HL-60 (cell line): ENCODE results near the gene SP110.

Source experiments
- DNase-seq, 2 experiments: peaks; one replicate each; pipeline ENCODE4 v3.0.0-alpha.2; 2010 to 2020; ENCODE audit warnings: low read depth in 1 of 2, low spot score in 1 of 2
- H3K27ac ChIP-seq: fragments of 250-450 bp; sonication (Bioruptor Pico); replicated peaks from 2 replicates; pipeline ENCODE4 v1.5.1; 2020; ENCODE audit warnings: mild to moderate bottlenecking, moderate library complexity
- H3K27me3 ChIP-seq: fragments of 250-450 bp; sonication (Bioruptor Pico); 2 replicates; pipeline ENCODE4 v1.5.1; 2021; ENCODE audit warnings: mild to moderate bottlenecking, moderate library complexity; ENCODE audit not compliant: insufficient read depth, poor library complexity, severe bottlenecking
- H3K4me3 ChIP-seq: replicated peaks from 2 replicates; pipeline ENCODE4 v1.5.1; 2011; ENCODE audit warnings: mild to moderate bottlenecking, control low read depth, low read length; ENCODE audit not compliant: insufficient read depth
- GABPA ChIP-seq: IDR thresholded peaks from 2 replicates; pipeline ENCODE4 v1.6.1; 2012; ENCODE audit warnings: low read depth
- POLR2AphosphoS5 ChIP-seq: IDR thresholded peaks from 2 replicates; pipeline ENCODE4 v1.6.1; 2012; ENCODE audit warnings: low read depth
- SPI1 ChIP-seq: IDR thresholded peaks from 2 replicates; pipeline ENCODE4 v1.6.1; 2012; ENCODE audit warnings: low read depth, mild to moderate bottlenecking, borderline replicate concordance
- TF ChIP-seq, protein P1 (sequence below): IDR thresholded peaks from 2 replicates; pipeline ENCODE4 v1.6.1; 2012; ENCODE audit warnings: low read depth; ENCODE audit not compliant: insufficient replicate concordance
- TF ChIP-seq, protein P2 (sequence below): IDR thresholded peaks from one replicate; pipeline ENCODE4 v1.5.1; 2011; ENCODE audit warnings: low read length, control low read depth, inconsistent platforms; ENCODE audit not compliant: insufficient read depth

Gene SP110

DNA sequence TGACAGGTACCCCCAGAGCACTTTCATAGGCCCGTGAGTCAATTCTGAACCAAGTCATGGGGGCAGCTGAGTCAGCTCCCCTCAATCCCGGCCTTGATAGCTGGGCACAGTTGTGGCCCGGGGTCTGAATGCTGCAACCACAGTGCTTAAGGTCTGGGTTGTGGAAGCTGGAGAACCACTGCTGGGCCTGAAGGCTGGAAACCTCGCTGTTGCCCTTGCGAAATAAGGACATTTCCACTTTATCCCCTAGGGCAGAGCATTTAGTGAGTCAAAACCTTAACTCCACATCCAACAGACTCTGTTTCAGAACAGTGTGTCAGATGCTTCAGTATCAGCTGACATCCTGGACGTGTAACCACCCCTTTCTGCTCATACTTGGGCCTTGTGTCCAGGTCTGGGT is 58.6 kb downstream of the SP110 start:
- no peak overlapping the region for H3K4me3 ChIP-seq

DNA sequence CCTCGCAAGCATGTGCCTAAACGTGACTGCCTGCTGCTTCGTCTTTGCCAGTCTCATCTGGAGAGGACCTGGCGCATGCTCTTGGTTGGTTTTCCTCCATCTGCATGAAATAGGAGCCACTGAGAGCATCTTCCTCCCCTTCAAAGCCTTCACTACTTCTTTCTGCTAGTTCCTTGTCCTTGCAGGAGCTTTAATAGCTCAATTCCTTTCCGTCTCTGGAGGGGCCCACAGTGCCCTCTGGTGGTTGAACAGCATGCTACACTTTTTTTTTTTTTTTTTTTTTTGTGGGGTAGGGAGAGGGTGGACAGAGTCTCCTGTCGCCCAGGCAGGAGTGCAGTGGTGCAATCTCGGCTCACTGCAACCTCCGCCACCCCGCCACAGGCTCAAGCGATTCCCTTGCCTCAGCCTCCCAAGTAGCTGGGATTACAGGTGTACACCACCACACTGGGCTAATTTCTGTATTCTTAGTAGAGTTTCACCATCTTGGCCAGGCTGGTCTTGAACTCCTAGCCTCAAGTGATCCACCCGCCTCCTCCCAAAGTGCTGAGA is 59.6 kb downstream of the SP110 start:
- H3K27ac ChIP-seq, result no peak overlapping the region
- TF ChIP-seq, protein P1, sequence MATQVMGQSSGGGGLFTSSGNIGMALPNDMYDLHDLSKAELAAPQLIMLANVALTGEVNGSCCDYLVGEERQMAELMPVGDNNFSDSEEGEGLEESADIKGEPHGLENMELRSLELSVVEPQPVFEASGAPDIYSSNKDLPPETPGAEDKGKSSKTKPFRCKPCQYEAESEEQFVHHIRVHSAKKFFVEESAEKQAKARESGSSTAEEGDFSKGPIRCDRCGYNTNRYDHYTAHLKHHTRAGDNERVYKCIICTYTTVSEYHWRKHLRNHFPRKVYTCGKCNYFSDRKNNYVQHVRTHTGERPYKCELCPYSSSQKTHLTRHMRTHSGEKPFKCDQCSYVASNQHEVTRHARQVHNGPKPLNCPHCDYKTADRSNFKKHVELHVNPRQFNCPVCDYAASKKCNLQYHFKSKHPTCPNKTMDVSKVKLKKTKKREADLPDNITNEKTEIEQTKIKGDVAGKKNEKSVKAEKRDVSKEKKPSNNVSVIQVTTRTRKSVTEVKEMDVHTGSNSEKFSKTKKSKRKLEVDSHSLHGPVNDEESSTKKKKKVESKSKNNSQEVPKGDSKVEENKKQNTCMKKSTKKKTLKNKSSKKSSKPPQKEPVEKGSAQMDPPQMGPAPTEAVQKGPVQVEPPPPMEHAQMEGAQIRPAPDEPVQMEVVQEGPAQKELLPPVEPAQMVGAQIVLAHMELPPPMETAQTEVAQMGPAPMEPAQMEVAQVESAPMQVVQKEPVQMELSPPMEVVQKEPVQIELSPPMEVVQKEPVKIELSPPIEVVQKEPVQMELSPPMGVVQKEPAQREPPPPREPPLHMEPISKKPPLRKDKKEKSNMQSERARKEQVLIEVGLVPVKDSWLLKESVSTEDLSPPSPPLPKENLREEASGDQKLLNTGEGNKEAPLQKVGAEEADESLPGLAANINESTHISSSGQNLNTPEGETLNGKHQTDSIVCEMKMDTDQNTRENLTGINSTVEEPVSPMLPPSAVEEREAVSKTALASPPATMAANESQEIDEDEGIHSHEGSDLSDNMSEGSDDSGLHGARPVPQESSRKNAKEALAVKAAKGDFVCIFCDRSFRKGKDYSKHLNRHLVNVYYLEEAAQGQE, result no peak
- TF ChIP-seq, protein P2, sequence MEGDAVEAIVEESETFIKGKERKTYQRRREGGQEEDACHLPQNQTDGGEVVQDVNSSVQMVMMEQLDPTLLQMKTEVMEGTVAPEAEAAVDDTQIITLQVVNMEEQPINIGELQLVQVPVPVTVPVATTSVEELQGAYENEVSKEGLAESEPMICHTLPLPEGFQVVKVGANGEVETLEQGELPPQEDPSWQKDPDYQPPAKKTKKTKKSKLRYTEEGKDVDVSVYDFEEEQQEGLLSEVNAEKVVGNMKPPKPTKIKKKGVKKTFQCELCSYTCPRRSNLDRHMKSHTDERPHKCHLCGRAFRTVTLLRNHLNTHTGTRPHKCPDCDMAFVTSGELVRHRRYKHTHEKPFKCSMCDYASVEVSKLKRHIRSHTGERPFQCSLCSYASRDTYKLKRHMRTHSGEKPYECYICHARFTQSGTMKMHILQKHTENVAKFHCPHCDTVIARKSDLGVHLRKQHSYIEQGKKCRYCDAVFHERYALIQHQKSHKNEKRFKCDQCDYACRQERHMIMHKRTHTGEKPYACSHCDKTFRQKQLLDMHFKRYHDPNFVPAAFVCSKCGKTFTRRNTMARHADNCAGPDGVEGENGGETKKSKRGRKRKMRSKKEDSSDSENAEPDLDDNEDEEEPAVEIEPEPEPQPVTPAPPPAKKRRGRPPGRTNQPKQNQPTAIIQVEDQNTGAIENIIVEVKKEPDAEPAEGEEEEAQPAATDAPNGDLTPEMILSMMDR, result peak; percentile 30
- TF ChIP-seq POLR2AphosphoS5 (no peak), GABPA (no peak), SPI1 (no peak)
- H3K4me3 ChIP-seq, result no peak overlapping the region
- peak; percentile 60 to 77 for DNase-seq
- H3K27me3 ChIP-seq, result no peaks in the 10 kb centered on the region

More for the DNA sequence above, 58.6 kb downstream of the SP110 start:
- Histone ChIP-seq H3K27me3 (no peaks in the 10 kb centered on the region), H3K27ac (no peak overlapping the region)
- TF ChIP-seq SPI1 (no peak), GABPA (no peak), POLR2AphosphoS5 (no peak)
- TF ChIP-seq, protein P1, result no peak
- TF ChIP-seq, protein P2, result no peak
- DNase-seq, result peak; percentile 23 to 37

DNA sequence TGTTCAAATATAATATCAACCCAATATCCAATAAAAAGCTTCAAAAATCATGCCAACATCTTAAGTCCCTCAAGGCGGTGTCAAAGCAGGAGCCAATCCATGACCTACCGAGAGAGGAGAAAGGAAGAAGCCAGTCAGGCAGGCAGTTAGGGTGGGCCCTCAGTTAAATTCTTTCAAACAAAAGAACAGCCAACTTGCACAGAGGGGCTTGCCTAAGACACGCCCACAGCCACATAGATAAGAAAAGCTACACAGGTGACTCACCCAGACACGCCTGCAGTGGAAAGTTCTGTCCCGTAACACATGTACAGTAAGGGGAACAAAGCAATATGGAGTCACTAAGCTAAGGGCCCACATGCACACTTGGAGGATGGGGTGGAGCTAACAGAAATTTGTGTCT is 61.3 kb downstream of the SP110 start:
- no peak for DNase-seq
- H3K27ac ChIP-seq, result no peak overlapping the region
- H3K27me3 ChIP-seq, result no peaks in the 10 kb centered on the region
- H3K4me3 ChIP-seq, result no peak overlapping the region
- TF ChIP-seq, protein P1, result no peak
- no peak for TF ChIP-seq SPI1
- TF ChIP-seq POLR2AphosphoS5, result no peak
- no peak for TF ChIP-seq GABPA
- TF ChIP-seq, protein P2, result no peak
